ENCODE measurements around the gene MAPRE2.

The MAPRE2 gene

DNA sequence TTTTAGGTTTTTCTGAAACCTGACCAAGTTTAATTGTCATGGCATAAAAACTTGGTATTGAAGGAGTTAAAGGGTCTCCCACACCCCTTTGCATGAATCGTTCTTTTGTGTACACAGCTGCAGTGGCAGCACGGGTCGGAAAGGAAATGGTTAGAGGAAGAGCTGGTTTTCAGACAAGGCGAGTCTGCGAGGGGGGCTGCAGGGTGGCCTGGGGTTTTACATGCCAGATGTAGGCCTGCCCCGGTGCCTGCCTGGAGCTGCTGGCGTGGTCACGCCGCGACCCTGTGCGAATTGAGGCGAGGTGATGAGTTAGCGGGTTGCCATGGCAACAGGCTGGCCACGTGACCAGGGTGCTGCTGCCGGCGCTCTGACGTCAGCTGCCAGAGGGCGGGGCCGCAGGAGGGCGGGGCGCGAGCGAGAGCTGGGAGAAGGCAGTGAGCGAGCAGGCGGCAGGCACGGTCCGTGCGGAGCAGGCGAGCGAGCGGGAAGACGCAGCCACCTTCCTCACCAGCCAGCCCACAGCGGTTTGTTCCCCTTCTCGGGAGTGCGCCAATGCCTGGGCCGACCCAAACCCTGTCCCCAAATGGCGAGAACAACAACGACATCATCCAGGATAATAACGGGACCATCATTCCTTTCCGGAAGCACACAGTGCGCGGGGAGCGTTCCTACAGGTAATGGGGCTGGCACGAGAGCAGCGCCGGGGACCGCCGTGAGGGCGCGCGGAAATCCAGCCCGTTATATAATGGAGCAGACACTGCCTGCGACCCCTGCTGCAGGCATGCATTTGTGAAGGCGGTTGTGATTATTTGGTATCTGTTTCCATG, at the start of gene MAPRE2:
Gene MAPRE2, plus strand, starts transcription at position 426 of the 827 bp plus-strand sequence. Its CDS starts 127 bp downstream, at position 553.
- TF ChIP-seq GATA2 (IDR thresholded peaks at IDR 0.05; ENCODE audit: low read depth, low read length): no peak
- TF ChIP-seq GATA3 (IDR thresholded peaks at IDR 0.05; ENCODE audit: low read depth, low read length): no peak

DNA sequence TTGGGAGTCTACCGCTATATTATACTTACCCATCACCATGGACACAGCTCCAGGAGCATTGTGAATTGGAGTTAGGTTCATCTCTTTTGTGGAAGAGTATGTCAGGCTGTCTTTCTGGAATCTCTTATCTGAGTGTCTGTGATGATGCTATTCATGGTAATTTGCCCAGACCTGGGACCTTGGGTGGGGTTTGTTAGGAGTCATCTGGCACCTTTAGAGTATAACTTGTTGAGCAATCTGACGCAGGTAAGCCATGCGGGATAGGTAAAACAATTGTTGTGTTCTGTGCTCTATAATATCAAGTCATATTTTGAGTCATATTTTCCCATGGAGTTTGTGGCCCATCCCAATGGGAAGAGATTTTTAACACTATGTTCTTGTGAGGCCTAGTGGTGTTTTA, 49.7 kb upstream of the MAPRE2 start:
- no peak for TF ChIP-seq GATA3 (IDR thresholded peaks at IDR 0.05; ENCODE audit: low read depth, low read length)
- no peak for TF ChIP-seq GATA2 (IDR thresholded peaks at IDR 0.05; ENCODE audit: low read depth, low read length)

- TF ChIP-seq GATA2 (IDR thresholded peaks at IDR 0.05; ENCODE audit: low read depth, low read length): no peak
- no peak for TF ChIP-seq GATA3 (IDR thresholded peaks at IDR 0.05; ENCODE audit: low read depth, low read length)
Measured at GRCh38 chr18:34993289-34993688, 47.9 kb upstream of the MAPRE2 start.

DNA sequence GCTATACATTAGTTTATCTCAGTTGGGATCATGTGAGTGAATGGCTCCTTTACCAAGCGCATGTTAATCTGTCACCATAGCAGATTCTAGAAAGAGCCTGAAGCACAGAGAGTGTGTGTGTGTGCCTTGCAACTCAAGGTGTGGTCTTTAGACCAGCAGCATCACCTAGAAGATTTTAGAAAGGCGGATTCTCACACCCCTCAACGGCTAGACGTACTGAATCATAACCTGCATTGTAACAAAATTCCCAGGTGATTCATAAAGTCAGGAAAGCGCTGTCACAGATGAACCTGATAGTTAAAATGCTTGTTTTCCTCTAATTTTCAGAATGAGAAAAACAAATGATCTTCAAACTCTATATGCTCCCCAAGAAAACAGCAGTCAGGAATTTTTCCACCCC, 45.5 kb upstream of the MAPRE2 start:
- TF ChIP-seq GATA2 (IDR thresholded peaks at IDR 0.05; ENCODE audit: low read depth, low read length) (no peak), GATA3 (IDR thresholded peaks at IDR 0.05; ENCODE audit: low read depth, low read length) (no peak)

DNA sequence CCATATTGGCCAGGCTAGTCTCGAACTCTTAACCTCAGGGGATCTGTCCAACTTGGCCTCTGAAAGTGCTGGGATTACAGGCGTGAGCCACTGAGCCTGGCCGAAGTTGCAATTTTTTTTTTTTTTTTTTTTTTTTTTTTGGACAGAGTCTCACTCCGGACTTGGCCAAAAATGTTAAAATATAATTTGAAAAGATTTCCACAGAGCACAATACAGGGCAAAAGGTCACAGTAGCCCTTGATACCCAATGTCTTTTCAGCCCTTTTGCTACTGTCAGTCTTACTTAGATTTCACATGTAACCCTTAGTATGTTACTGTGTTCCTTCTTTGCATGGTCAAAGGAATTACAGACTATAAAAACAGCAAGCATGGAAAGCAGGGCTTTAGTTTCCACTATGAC, 42.6 kb upstream of the MAPRE2 start:
- TF ChIP-seq GATA3 (IDR thresholded peaks at IDR 0.05; ENCODE audit: low read depth, low read length) (no peak), GATA2 (IDR thresholded peaks at IDR 0.05; ENCODE audit: low read depth, low read length) (no peak)

DNA sequence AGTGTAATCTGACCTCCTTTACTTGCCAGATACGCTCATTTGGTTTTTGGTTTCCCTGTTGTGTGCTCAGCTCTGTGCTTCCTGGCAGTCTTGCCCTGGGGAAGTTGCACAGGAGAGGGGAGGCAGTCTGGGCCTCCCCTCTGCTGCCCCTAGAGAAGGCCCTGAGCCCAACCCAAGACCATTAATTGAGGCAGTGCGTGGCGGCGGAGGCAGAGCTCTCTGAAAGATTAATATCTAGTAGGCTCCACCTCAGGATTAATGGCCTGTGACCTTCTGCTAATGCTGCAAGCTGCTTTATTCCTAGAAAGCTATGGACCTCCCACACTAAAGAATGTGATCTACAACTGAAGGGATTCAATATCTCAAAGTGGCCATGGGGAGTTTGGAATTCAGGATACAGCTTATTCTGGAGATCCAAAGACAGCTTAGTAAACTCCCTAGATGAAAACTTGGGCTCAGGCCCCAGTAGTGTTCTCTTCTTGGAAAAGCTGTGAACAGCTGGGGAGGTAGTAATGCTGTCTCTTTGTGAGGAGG, 41.4 kb upstream of the MAPRE2 start:
- TF ChIP-seq GATA2 (IDR thresholded peaks at IDR 0.05; ENCODE audit: low read depth, low read length): no peak
- no peak for TF ChIP-seq GATA3 (IDR thresholded peaks at IDR 0.05; ENCODE audit: low read depth, low read length)

GRCh38 chr18:35000457-35000856, 40.8 kb upstream of the MAPRE2 start:
- TF ChIP-seq GATA3 (IDR thresholded peaks at IDR 0.05; ENCODE audit: low read depth, low read length) (no peak), GATA2 (IDR thresholded peaks at IDR 0.05; ENCODE audit: low read depth, low read length) (no peak)

DNA sequence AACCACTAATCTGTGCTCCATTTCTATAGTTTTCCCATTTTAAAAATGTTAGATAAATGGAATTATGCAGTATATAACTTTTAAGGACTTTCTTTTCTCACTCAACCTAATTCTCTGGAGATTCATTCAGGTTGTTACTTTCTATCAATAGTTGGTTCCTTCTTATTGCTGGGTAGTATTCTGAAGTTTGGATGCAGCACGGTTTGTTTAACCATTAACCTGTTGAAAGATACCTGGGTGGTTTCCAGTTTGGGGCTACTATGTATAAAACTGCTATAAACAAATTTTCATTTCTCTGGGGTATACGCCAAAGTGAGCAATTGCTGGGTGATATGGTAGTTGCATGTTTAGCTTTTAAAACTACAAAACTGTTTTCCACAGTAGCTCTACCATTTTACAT, 39.1 kb upstream of the MAPRE2 start:
- TF ChIP-seq GATA2 (IDR thresholded peaks at IDR 0.05; ENCODE audit: low read depth, low read length) (no peak), GATA3 (IDR thresholded peaks at IDR 0.05; ENCODE audit: low read depth, low read length) (no peak)

DNA sequence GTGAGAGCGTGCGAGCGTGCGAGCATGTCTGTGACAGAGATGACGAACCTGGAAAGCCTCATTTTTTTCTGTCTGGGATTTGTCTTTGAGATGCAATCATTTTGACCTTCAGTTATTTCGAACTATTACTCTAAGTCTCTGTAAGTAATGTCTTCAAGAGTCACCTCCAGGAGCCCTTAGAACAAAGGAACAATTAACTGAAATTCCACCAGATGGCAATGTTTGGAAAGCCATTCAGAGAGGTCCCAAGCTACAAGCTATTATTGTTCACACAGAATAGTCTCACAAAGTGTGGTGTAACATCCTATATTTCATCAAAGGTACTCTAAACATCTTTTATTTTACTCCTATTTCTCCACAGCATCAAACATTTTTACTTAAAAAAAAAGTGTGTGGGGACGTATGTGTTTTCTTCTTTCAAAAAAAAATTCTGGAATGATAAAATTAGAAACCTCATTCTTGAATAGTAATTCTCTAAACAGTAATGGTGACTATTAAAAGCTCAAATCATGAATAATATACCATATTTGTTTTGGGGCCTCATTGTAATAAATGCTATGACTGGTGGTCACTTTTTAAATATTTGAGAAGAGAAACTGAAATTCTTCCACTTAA, 35.1 kb upstream of the MAPRE2 start:
- TF ChIP-seq GATA3 (IDR thresholded peaks at IDR 0.05; ENCODE audit: low read depth, low read length) (no peak), GATA2 (IDR thresholded peaks at IDR 0.05; ENCODE audit: low read depth, low read length) (no peak)

- no peak for TF ChIP-seq GATA3 (IDR thresholded peaks at IDR 0.05; ENCODE audit: low read depth, low read length)
- no peak for TF ChIP-seq GATA2 (IDR thresholded peaks at IDR 0.05; ENCODE audit: low read depth, low read length)
Measured at GRCh38 chr18:35010156-35010555, 31.1 kb upstream of the MAPRE2 start.

- no peak for TF ChIP-seq GATA3 (IDR thresholded peaks at IDR 0.05; ENCODE audit: low read depth, low read length)
Measured at GRCh38 chr18:35010993-35011392, 30.2 kb upstream of the MAPRE2 start.

GRCh38 chr18:35019933-35020332, 21.3 kb upstream of the MAPRE2 start:
- TF ChIP-seq GATA3 (IDR thresholded peaks at IDR 0.05; ENCODE audit: low read depth, low read length) (no peak), GATA2 (IDR thresholded peaks at IDR 0.05; ENCODE audit: low read depth, low read length) (no peak)

- TF ChIP-seq GATA2 (IDR thresholded peaks at IDR 0.05; ENCODE audit: low read depth, low read length): no peak
- TF ChIP-seq GATA3 (IDR thresholded peaks at IDR 0.05; ENCODE audit: low read depth, low read length): no peak
Measured at GRCh38 chr18:35022426-35023001, 18.7 kb upstream of the MAPRE2 start.

- TF ChIP-seq GATA3 (IDR thresholded peaks at IDR 0.05; ENCODE audit: low read depth, low read length) (no peak), GATA2 (IDR thresholded peaks at IDR 0.05; ENCODE audit: low read depth, low read length) (no peak)
Measured at GRCh38 chr18:35024196-35024595, 17.0 kb upstream of the MAPRE2 start.

- no peak for TF ChIP-seq GATA2 (IDR thresholded peaks at IDR 0.05; ENCODE audit: low read depth, low read length)
- no peak for TF ChIP-seq GATA3 (IDR thresholded peaks at IDR 0.05; ENCODE audit: low read depth, low read length)
Measured at GRCh38 chr18:35024965-35025364, 16.2 kb upstream of the MAPRE2 start.
